OCI-LY7 (cell line): ENCODE results near the gene MYLIP.

Source experiments
- EZH2phosphoT487 ChIP-seq: fragments of 200-600 bp; sonication (generic); IDR thresholded peaks from 2 replicates; pipeline ENCODE4 v1.6.1; 2018; ENCODE audit warnings: low read depth, borderline replicate concordance, mild to moderate bottlenecking, mixed run types, antibody characterized with exemption, low read length, moderate library complexity, mixed read lengths
- TF ChIP-seq, protein P1 (sequence below): fragments of 200-600 bp; sonication (generic); conservative IDR thresholded peaks from 2 replicates; pipeline ENCODE4 v1.5.1; 2014; ENCODE audit warnings: mild to moderate bottlenecking, antibody characterized with exemption, low read length, moderate library complexity, mixed read lengths

DNA sequence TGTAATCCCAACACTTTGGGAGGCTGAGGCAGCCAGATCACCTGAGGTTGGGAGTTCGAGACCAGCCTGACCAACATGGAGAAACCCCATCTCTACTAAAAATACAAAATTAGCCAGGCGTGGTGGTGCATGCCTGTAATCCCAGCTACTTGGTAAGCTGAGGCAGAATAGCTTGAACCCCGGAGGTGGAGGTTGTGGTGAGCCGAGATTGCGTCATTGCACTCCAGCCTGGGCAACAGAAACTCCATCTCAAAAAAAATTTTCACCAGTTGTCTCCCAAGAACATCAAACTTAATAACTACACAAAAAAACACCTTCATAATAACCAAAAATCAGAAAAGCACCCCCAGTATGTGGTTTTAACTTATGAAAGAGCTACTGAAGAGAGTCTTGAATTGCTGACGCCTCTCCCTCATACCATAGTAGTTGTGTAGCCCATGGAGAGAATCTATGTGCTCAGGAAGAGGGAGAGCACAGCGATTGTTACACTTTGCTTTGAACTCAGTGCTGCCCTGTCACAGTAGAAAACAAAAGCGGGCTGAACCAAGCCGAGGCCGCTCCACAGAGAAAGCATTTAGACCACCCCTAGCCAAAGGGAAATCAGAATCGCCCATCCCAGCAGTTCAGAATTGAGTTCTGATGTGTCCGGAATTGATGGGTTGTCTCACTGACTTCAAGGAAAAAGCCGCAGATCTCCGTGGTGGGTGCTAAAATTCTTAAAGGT, 67.5 kb downstream of the MYLIP start:
- TF ChIP-seq, protein P1, sequence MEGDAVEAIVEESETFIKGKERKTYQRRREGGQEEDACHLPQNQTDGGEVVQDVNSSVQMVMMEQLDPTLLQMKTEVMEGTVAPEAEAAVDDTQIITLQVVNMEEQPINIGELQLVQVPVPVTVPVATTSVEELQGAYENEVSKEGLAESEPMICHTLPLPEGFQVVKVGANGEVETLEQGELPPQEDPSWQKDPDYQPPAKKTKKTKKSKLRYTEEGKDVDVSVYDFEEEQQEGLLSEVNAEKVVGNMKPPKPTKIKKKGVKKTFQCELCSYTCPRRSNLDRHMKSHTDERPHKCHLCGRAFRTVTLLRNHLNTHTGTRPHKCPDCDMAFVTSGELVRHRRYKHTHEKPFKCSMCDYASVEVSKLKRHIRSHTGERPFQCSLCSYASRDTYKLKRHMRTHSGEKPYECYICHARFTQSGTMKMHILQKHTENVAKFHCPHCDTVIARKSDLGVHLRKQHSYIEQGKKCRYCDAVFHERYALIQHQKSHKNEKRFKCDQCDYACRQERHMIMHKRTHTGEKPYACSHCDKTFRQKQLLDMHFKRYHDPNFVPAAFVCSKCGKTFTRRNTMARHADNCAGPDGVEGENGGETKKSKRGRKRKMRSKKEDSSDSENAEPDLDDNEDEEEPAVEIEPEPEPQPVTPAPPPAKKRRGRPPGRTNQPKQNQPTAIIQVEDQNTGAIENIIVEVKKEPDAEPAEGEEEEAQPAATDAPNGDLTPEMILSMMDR = no peak
- no peak for TF ChIP-seq EZH2phosphoT487
